Measurements from ENCODE around the gene PDE6G.

PDE6G gene

GRCh38 chr17:81683208-81683583 lies 26.9 kb upstream of the PDE6G start (continued):
- TF ChIP-seq ZNF239 (tag by site-specific recombination; IDR thresholded peaks at IDR 0.05) (no peak), ZNF24 (tag by site-specific recombination; IDR thresholded peaks at IDR 0.05) (no peak), ZFP69B (tag by site-specific recombination; IDR thresholded peaks at IDR 0.05) (no peak), ZNF785 (tag by site-specific recombination; IDR thresholded peaks at IDR 0.05) (0 out of 2 replicates have a peak, but pooled peaks have one; percentile 43), ZBTB7A (tag by site-specific recombination; IDR thresholded peaks at IDR 0.05; ENCODE audit: low read depth) (peak; percentile 88), ZNF335 (tag by site-specific recombination; conservative IDR thresholded peaks at IDR 0.05) (peak; percentile 85; the same call in 1 of the 2 replicates), ZBTB20 (tag by site-specific recombination; IDR thresholded peaks at IDR 0.05) (no peak), ZNF2 (tag by site-specific recombination; IDR thresholded peaks at IDR 0.05) (0 out of 2 replicates have a peak, but pooled peaks have one; percentile 24), ZNF398 (tag by site-specific recombination; IDR thresholded peaks at IDR 0.05) (peak; percentile 28; the same call in 1 of the 2 replicates), PRDM4 (tag by site-specific recombination; IDR thresholded peaks at IDR 0.05) (peak; percentile 43; the same call in 1 of the 2 replicates)

- H3K4me3 ChIP-seq (ENCODE audit: low read depth, low read length), result peak overlapping the region; percentile 92
- CTCF ChIA-PET, result interaction anchor here (0.6 to 2.2 kb wide), 8 partner anchors 11 to 417 kb away, joined by 3 to 9 read pairs (median 4); no protein-coding TSS in a partner anchor
- no peaks in the 10 kb centered on the region for H3K9me3 ChIP-seq (ENCODE audit: control insufficient read depth, insufficient read depth, low read depth, low read length)
- peaks cover 6 to 43% of the 10 kb centered on the region in 2 experiments; a peak in 2 of 3 replicates for H3K36me3 ChIP-seq (ENCODE audit: control insufficient read depth in 2 of 2, insufficient read depth in 1 of 2, low read length in 2 of 2)
- POLR2A ChIA-PET, result interaction anchor here (0.5 to 6.6 kb wide), 17 partner anchors 11 to 244 kb away, joined by 3 to 109 read pairs (median 7); partner anchors contain the start of genes ACTG1, CCDC137, MRPL12 and OXLD1
- peaks cover 4% of the 10 kb centered on the region for H3K4me1 ChIP-seq (ENCODE audit: control insufficient read depth, insufficient read depth, low read length)
- H3K27ac ChIP-seq (ENCODE audit: extremely low read depth, low read depth, low read length), result peak overlapping the region; percentile 82
- TF ChIP-seq ZNF692 (tag by site-specific recombination; IDR thresholded peaks at IDR 0.05), result no peak
- peak; percentile 64 for TF ChIP-seq ZIC2 (tag by site-specific recombination; IDR thresholded peaks at IDR 0.05)
Measured at GRCh38 chr17:81682565-81683207, 26.3 kb upstream of the PDE6G start.

- Histone ChIP-seq H3K4me1 (ENCODE audit: control insufficient read depth, insufficient read depth, low read length) (peaks cover 4% of the 10 kb centered on the region), H3K36me3 (ENCODE audit: control insufficient read depth in 2 of 2, insufficient read depth in 1 of 2, low read length in 2 of 2) (peaks cover 6 to 33% of the 10 kb centered on the region in 2 experiments; a peak in 2 of 3 replicates), H3K27ac (ENCODE audit: extremely low read depth, low read depth, low read length) (peak overlapping the region; percentile 19; the same call in 1 of the 2 replicates), H3K9me3 (ENCODE audit: control insufficient read depth, insufficient read depth, low read depth, low read length) (no peaks in the 10 kb centered on the region), H3K4me3 (ENCODE audit: low read depth, low read length) (no peak overlapping the region)
- ChIA-PET CTCF (interaction anchor here (0.6 to 2.2 kb wide), 6 partner anchors 12 to 271 kb away, joined by 3 to 9 read pairs (median 4); no protein-coding TSS in a partner anchor), POLR2A (interaction anchor here (1.0 to 6.6 kb wide), 4 partner anchors 10 to 168 kb away, joined by 3 to 109 read pairs (median 16); partner anchors contain the start of genes ACTG1 and MRPL12)
- no peak for TF ChIP-seq ZNF560 (tag by site-specific recombination; IDR thresholded peaks at IDR 0.05; ENCODE audit: borderline replicate concordance)
- no peak for TF ChIP-seq ZNF23 (tag by site-specific recombination; IDR thresholded peaks at IDR 0.05; ENCODE audit: borderline replicate concordance)
- TF ChIP-seq ZNF629 (tag by site-specific recombination; IDR thresholded peaks at IDR 0.05), result 0 out of 2 replicates have a peak, but pooled peaks have one; percentile 42
- TF ChIP-seq GLIS1 (tag by site-specific recombination; IDR thresholded peaks at IDR 0.05), result peak; percentile 99
- TF ChIP-seq ZBTB17 (tag by site-specific recombination; IDR thresholded peaks at IDR 0.05), result peak; percentile 43
- TF ChIP-seq ZNF121 (tag by site-specific recombination; IDR thresholded peaks at IDR 0.05), result no peak
- TF ChIP-seq ZIC2 (tag by site-specific recombination; IDR thresholded peaks at IDR 0.05), result peak; percentile 93
- TF ChIP-seq PATZ1 (tag by site-specific recombination; IDR thresholded peaks at IDR 0.05), result 0 out of 2 replicates have a peak, but pooled peaks have one; percentile 33
- 0 out of 2 replicates have a peak, but pooled peaks have one; percentile 35 for TF ChIP-seq IKZF3 (tag by site-specific recombination; IDR thresholded peaks at IDR 0.05)
- TF ChIP-seq ZBTB8A (tag by site-specific recombination; IDR thresholded peaks at IDR 0.05), result peak; percentile 39
- TF ChIP-seq ZBTB26 (tag by site-specific recombination; optimal IDR thresholded peaks at IDR 0.05), result peak; percentile 22
- TF ChIP-seq ZNF501 (tag by site-specific recombination; IDR thresholded peaks at IDR 0.05), result no peak
Measured at GRCh38 chr17:81681672-81682071, 25.3 kb upstream of the PDE6G start.
